H1 (cell line): ENCODE results near the gene CAMK2D. TPM values are rescaled to one million over a fixed set of nuclear protein-coding genes. Genes with fewer than 3 reads are reported as not detected.

Experiments used
- CTCF ChIA-PET: fragments of 300-600 bp; sonication (Branson Sonifier 250); formaldehyde crosslinking; loops from one replicate; lab custom pipeline; 2021; ENCODE audit not compliant: partially characterized antibody; lab: Charles Lee
- POLR2A ChIA-PET: fragments of 300-600 bp; sonication (Branson Sonifier 250); formaldehyde crosslinking; loops from one replicate; lab custom pipeline; 2021; ENCODE audit warnings: inconsistent platforms; ENCODE audit not compliant: partially characterized antibody; lab: Charles Lee
- DNase-seq, 2 experiments: peaks; one replicate each; pipeline versions ENCODE4 v3.0.0 to v3.0.0-alpha.2; 2010 to 2022; ENCODE audit warnings: low spot score in 2 of 2, low read depth in 1 of 2, mixed read lengths in 1 of 2
- FAIRE-seq: peaks from 2 replicates; lab custom pipeline; 2011; peaks lifted over from hg19 to GRCh38; lab: Jason Lieb, UNC
- H2AFZ ChIP-seq: 2 replicates; pipeline ENCODE4 v1.8.1; 2012; ENCODE audit warnings: low read length, inconsistent platforms
- H2AK5ac ChIP-seq: 2 replicates; pipeline ENCODE4 v1.6.1; 2013; ENCODE audit warnings: low read depth, low read length
- H2BK120ac ChIP-seq: replicated peaks from 2 replicates; pipeline ENCODE3; 2013; ENCODE audit warnings: low read depth, low read length, inconsistent platforms
- H2BK12ac ChIP-seq: 2 replicates; pipeline ENCODE4 v1.6.1; 2013; ENCODE audit warnings: low read depth, low read length
- H2BK15ac ChIP-seq: 2 replicates; pipeline ENCODE4 v1.6.1; 2013; ENCODE audit warnings: low read length
- H2BK20ac ChIP-seq: 2 replicates; pipeline ENCODE4 v1.6.1; 2013; ENCODE audit warnings: low read length
- H2BK5ac ChIP-seq: 2 replicates; pipeline ENCODE4 v1.6.1; 2013; ENCODE audit warnings: low read depth, low read length
- H3K14ac ChIP-seq: 2 replicates; pipeline ENCODE4 v1.6.1; 2013; ENCODE audit warnings: inconsistent platforms; ENCODE audit not compliant: insufficient read length
- H3K18ac ChIP-seq: 2 replicates; pipeline ENCODE4 v1.6.1; 2013; ENCODE audit warnings: low read length; ENCODE audit errors: extremely low read depth
- H3K23ac ChIP-seq: 2 replicates; pipeline ENCODE4 v1.6.1; 2013; ENCODE audit warnings: inconsistent platforms; ENCODE audit not compliant: insufficient read length
- H3K23me2 ChIP-seq: 2 replicates; pipeline ENCODE4 v1.6.1; 2013; ENCODE audit warnings: low read depth, low read length
- H3K27ac ChIP-seq: 2 replicates; pipeline ENCODE4 v1.6.1; 2011; ENCODE audit warnings: low read depth, low read length, inconsistent platforms
- H3K27me3 ChIP-seq, 4 experiments: replicated peaks in 1 of 4; 1 replicate in 1 of 4; 2 replicates in 3 of 4; pipeline versions ENCODE4 v1.6.1 to v1.8.1; 2011 to 2013; ENCODE audit warnings: low read length in 3 of 4, mild to moderate bottlenecking in 3 of 4, inconsistent platforms in 2 of 4, mixed read lengths in 2 of 4, moderate library complexity in 1 of 4; ENCODE audit not compliant: control insufficient read depth in 3 of 4, insufficient read depth in 3 of 4; ENCODE audit errors: extremely low read depth in 1 of 4
- H3K36me3 ChIP-seq, 4 experiments: 2 replicates each; pipeline versions ENCODE4 v1.6.1 to v1.8.1; 2011 to 2013; ENCODE audit warnings: mild to moderate bottlenecking in 4 of 4, low read length in 3 of 4, moderate library complexity in 2 of 4, control low read depth in 1 of 4, inconsistent platforms in 1 of 4; ENCODE audit not compliant: insufficient read depth in 4 of 4, control insufficient read depth in 2 of 4
- H3K4ac ChIP-seq: replicated peaks from 2 replicates; pipeline ENCODE3; 2013; ENCODE audit warnings: low read length, low read depth, mixed read lengths, inconsistent platforms; ENCODE audit not compliant: insufficient read length
- H3K4me1 ChIP-seq, 4 experiments: replicated peaks in 1 of 4; 1 replicate in 1 of 4; 2 replicates in 3 of 4; pipeline versions ENCODE4 v1.6.1 to v1.8.1; 2011 to 2013; ENCODE audit warnings: low read length in 3 of 4, inconsistent platforms in 2 of 4, mixed read lengths in 1 of 4; ENCODE audit not compliant: insufficient read depth in 4 of 4, control insufficient read depth in 3 of 4
- H3K4me2 ChIP-seq, 2 experiments: 2 replicates each; pipeline versions ENCODE4 v1.6.1 to v1.8.1; 2011 to 2013; ENCODE audit warnings: low read depth in 2 of 2, low read length in 2 of 2, control low read depth in 1 of 2, inconsistent platforms in 1 of 2, mild to moderate bottlenecking in 1 of 2; ENCODE audit not compliant: insufficient read depth in 1 of 2
- H3K4me3 ChIP-seq, 4 experiments: fragments of 200-600, 300-600 bp in 1 of 4; sonication (generic), shearing (Covaris generic), sonication (Bioruptor Twin) in 1 of 4; 2 replicates each; pipeline versions ENCODE4 v1.5.1 to v1.8.1; 2011 to 2016; ENCODE audit warnings: low read length in 4 of 4, low read depth in 3 of 4, control low read depth in 2 of 4, inconsistent platforms in 2 of 4, mild to moderate bottlenecking in 2 of 4, mixed read lengths in 1 of 4, moderate library complexity in 1 of 4; ENCODE audit not compliant: insufficient read depth in 2 of 4; ENCODE audit errors: extremely low read depth in 1 of 4
- H3K56ac ChIP-seq: replicated peaks from 2 replicates; pipeline ENCODE3; 2013; ENCODE audit warnings: low read depth, mild to moderate bottlenecking, mixed read lengths, low read length, inconsistent platforms; ENCODE audit not compliant: insufficient read length
- H3K79me1 ChIP-seq: 2 replicates; pipeline ENCODE4 v1.6.1; 2013; ENCODE audit warnings: low read depth, low read length, control low read depth
- H3K79me2 ChIP-seq, 2 experiments: 2 replicates each; pipeline versions ENCODE4 v1.6.1 to v1.8.1; 2012 to 2013; ENCODE audit warnings: low read length in 2 of 2, mild to moderate bottlenecking in 2 of 2, inconsistent platforms in 1 of 2; ENCODE audit not compliant: insufficient read depth in 2 of 2, control insufficient read depth in 1 of 2
- H3K9ac ChIP-seq, 4 experiments: replicated peaks in 1 of 4; 1 replicate in 1 of 4; 2 replicates in 3 of 4; pipeline versions ENCODE4 v1.6.1 to v1.8.1; 2011 to 2013; ENCODE audit warnings: low read depth in 3 of 4, low read length in 3 of 4, control low read depth in 2 of 4, mild to moderate bottlenecking in 2 of 4, moderate library complexity in 2 of 4, inconsistent platforms in 1 of 4; ENCODE audit errors: extremely low read depth in 1 of 4
- H3K9me3 ChIP-seq, 2 experiments: 2 replicates each; pipeline versions ENCODE4 v1.6.1 to v1.8.1; 2012 to 2013; ENCODE audit warnings: mild to moderate bottlenecking in 2 of 2, moderate library complexity in 2 of 2, control low read depth in 1 of 2, inconsistent platforms in 1 of 2, low read depth in 1 of 2, low read length in 1 of 2, mixed read lengths in 1 of 2; ENCODE audit not compliant: insufficient read depth in 2 of 2
- H4K20me1 ChIP-seq, 2 experiments: replicated peaks in 1 of 2; 2 replicates each; pipeline versions ENCODE3 to v1.8.1; 2011 to 2013; ENCODE audit warnings: inconsistent platforms in 2 of 2, low read length in 2 of 2, mild to moderate bottlenecking in 1 of 2; ENCODE audit not compliant: insufficient read depth in 2 of 2, control insufficient read depth in 1 of 2
- H4K5ac ChIP-seq: 2 replicates; pipeline ENCODE4 v1.6.1; 2013; ENCODE audit warnings: low read length, low read depth, mixed read lengths, inconsistent platforms; ENCODE audit not compliant: insufficient read length
- H4K8ac ChIP-seq: 2 replicates; pipeline ENCODE4 v1.8.0; 2013; ENCODE audit warnings: mild to moderate bottlenecking, moderate library complexity, low read length, inconsistent platforms; ENCODE audit not compliant: insufficient read depth; ENCODE audit errors: extremely low read depth
- H4K91ac ChIP-seq: replicated peaks from 2 replicates; pipeline ENCODE3; 2013; ENCODE audit warnings: low read length, mixed read lengths, inconsistent platforms; ENCODE audit not compliant: insufficient read length
- ASH2L ChIP-seq: fragments of 200-600, 300-600 bp; sonication (generic); IDR thresholded peaks from one replicate; pipeline ENCODE4 v1.7.1; 2017; ENCODE audit warnings: low read length
- FOSL1 ChIP-seq: IDR thresholded peaks from 2 replicates; pipeline ENCODE4 v1.6.1; 2011; ENCODE audit warnings: mild to moderate bottlenecking, low read depth, low read length, moderate library complexity; ENCODE audit not compliant: insufficient read depth
- KDM1A ChIP-seq: fragments of 200-600, 300-600 bp; sonication (generic); IDR thresholded peaks from 2 replicates; pipeline ENCODE4 v1.7.1; 2016; ENCODE audit warnings: mild to moderate bottlenecking, low read length, borderline replicate concordance
- MAX ChIP-seq: IDR thresholded peaks from 2 replicates; pipeline ENCODE4 v1.6.1; 2012; ENCODE audit warnings: inconsistent platforms
- RBBP5 ChIP-seq: IDR thresholded peaks from 2 replicates; pipeline ENCODE4 v1.7.1; 2012; ENCODE audit warnings: low read depth, mild to moderate bottlenecking, inconsistent platforms, low read length, moderate library complexity, borderline replicate concordance
- SP1 ChIP-seq: IDR thresholded peaks from 2 replicates; pipeline ENCODE4 v1.6.1; 2011; ENCODE audit warnings: low read depth, low read length
- TCF12 ChIP-seq: IDR thresholded peaks from 2 replicates; pipeline ENCODE4 v1.6.1; 2011; ENCODE audit warnings: low read depth, mild to moderate bottlenecking, low read length
- TEAD4 ChIP-seq: IDR thresholded peaks from 2 replicates; pipeline ENCODE4 v1.6.1; 2012; ENCODE audit warnings: low read depth, low read length, inconsistent platforms, mixed read lengths
- WGBS, 2 experiments: shearing (Covaris generic) in 1 of 2; methylation state at CpG; one replicate each; pipeline versions ENCODE4 v1.1.6 to v1.1.7; 2013 to 2015; ENCODE audit warnings: low lambda C conversion rate in 2 of 2, mixed read lengths in 2 of 2, inconsistent platforms in 1 of 2, low coverage in 1 of 2, missing lambda C conversion rate in 1 of 2; ENCODE audit not compliant: insufficient replicate concordance in 2 of 2, insufficient coverage in 1 of 2, insufficient read length in 1 of 2; ENCODE audit errors: extremely low coverage in 1 of 2, missing lambda C conversion rate in 1 of 2; 5-methylcytosine and 5-hydroxymethylcytosine counted together
- polyA plus RNA-seq, 7 experiments: library from polyadenylated mRNA; depleted of rRNA in 3 of 7; stranded (reverse) in 5 of 7; unstranded in 2 of 7; fragments of >200 nt in 5 of 7; fragments of 200-250 nt in 2 of 7; gene quantifications; 1 replicate in 5 of 7; 2 replicates in 1 of 7; 4 replicates in 1 of 7; pipeline versions ENCODE4 v1.2.1 to v1.2.3, GENCODE V29; 2011 to 2013; ENCODE audit warnings: missing spikeins in 2 of 7, mixed read lengths in 2 of 7
- total RNA-seq: library from RNA; stranded (reverse); fragmentation: NEBNext Ultra II Directional; extraction: Animal tissue kit (Norgen Biotek cat#: 25700); gene quantifications from 2 replicates; pipeline ENCODE4 v1.2.1, GENCODE V29; 2021

CAMK2D gene
- total and polyA plus RNA-seq, 2 of the 8 experiments (the other 6 are each of a cell fraction or from before 2014, with no cell fraction given), result 3.2 to 7.0 TPM

DNA sequence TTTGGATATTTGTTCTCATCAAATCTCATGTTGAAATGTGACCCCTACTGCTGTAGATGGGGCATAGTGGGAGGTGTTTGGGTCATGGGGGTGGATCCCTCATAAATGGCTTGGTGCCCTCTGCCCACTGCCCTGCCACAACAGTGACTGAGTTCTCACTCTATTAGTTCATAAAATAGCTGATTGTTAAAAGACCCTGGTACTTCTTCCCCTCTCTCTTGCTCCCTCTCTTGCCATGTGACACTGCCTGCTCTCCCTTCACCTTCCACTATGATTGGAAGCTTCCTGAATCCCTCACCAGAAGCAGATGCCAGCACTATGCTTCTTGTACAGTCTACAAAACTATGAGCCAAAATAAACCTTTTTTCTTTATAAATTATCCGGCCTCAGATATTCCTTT is 182.2 kb downstream of the CAMK2D start:
- H3K56ac ChIP-seq, result no peak overlapping the region
- no peak overlapping the region for H3K4me2 ChIP-seq
- H2BK120ac ChIP-seq, result no peak overlapping the region
- no peak overlapping the region for H2AK5ac ChIP-seq
- no peak overlapping the region for H2BK5ac ChIP-seq
- 80% methylated on average over 1 of the region's 1 CpG; no CpG with 5 or more reads in 1 of the 2 experiments for WGBS, 2 experiments
- H3K9ac ChIP-seq, result no peak overlapping the region
- H3K23me2 ChIP-seq, result no peaks in the 10 kb centered on the region
- H2BK12ac ChIP-seq, result no peak overlapping the region
- no peaks in the 10 kb centered on the region for H3K36me3 ChIP-seq
- ChIA-PET CTCF (interaction anchor here (0.9 to 1.9 kb wide), 2 partner anchors 17 to 31 kb away, joined by 3 to 4 read pairs; no protein-coding TSS in a partner anchor), POLR2A (no interaction called here)
- no peak overlapping the region for H2AFZ ChIP-seq
- H3K27me3 ChIP-seq, result no peaks in the 10 kb centered on the region
- peaks cover 0 to 6% (median 2%) of the 10 kb centered on the region in 4 experiments; a peak in 4 of 7 replicates for H3K4me1 ChIP-seq
- no peak overlapping the region for H3K14ac ChIP-seq
- no peak overlapping the region for H3K4me3 ChIP-seq
- H4K20me1 ChIP-seq, result no peaks in the 10 kb centered on the region
- no peak for TF ChIP-seq RBBP5
- no peak for TF ChIP-seq FOSL1
- TF ChIP-seq SP1, result no peak
- TF ChIP-seq TCF12, result no peak
- TF ChIP-seq KDM1A, result no peak
- TF ChIP-seq ASH2L, result no peak
- no peak for TF ChIP-seq TEAD4
- no peak for TF ChIP-seq MAX
- H4K8ac ChIP-seq, result no peak overlapping the region
- no peak overlapping the region for H3K27ac ChIP-seq
- FAIRE-seq, result no peak
- DNase-seq, result no peak
- no peak overlapping the region for H2BK20ac ChIP-seq
- H3K9me3 ChIP-seq, result no peaks in the 10 kb centered on the region
- no peaks in the 10 kb centered on the region for H3K79me2 ChIP-seq
- no peak overlapping the region for H3K23ac ChIP-seq
- H3K4ac ChIP-seq, result no peak overlapping the region
- H3K79me1 ChIP-seq, result no peaks in the 10 kb centered on the region
- H2BK15ac ChIP-seq, result no peak overlapping the region
- no peak overlapping the region for H3K18ac ChIP-seq
- H4K91ac ChIP-seq, result no peak overlapping the region
- H4K5ac ChIP-seq, result no peak overlapping the region
